Measurements from ENCODE around the gene PHYHD1.

Gene PHYHD1

DNA sequence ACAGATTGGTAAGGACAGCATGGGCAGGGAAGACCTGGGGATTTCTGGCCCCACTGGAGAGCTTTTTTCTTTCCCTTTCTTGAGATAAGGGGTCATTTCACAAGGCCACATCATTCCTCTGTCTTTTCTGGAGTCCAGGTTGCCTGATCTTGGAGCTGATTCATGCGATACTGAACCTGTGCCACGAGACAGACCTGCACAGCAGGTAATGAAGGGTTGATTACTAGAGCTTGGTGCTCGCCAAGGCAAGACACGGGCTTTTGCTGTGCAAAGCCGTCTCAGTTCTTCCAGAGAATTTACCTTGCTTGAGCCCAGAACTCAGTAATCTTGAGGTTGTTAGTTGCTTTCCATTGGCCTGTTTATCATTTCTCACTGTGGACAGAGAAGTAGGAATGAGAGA is 65.9 kb downstream of the PHYHD1 start:
- DNase-seq: no peak

- no peak for DNase-seq
These were observed 67.0 kb downstream of the PHYHD1 start for GRCh38 chr9:128987805-128988204.
